ENCODE measurements around the gene DMAC1.

Gene DMAC1

DNA sequence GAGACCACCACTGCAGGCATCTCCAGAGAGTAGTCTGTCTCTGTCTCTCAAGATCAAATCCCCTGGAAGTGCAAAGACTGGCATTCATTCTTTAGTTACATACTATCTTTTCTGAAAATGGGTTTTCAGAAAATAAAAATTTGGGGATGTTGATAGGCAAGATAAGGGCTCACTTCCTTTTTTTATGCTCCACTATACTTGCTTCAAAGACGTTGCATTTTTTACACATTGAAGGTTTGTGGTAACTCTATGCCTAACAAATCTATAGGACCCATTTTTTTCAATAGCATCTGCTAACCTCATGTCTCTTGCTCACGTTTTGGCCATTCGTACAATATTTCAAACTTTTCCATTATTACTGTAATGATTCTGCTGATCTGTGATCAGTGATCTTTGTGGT lies 37.0 kb downstream of the DMAC1 start:
- Mint-ChIP-seq H3K4me3 (no peak overlapping the region), H3K27ac (no peak overlapping the region), H3K27me3 (ENCODE audit: low read depth) (no peaks in the 10 kb centered on the region), H3K36me3 (ENCODE audit: low read depth) (peaks cover 12% of the 10 kb centered on the region), H3K9me3 (peaks cover 18% of the 10 kb centered on the region), H3K4me1 (peaks cover 11% of the 10 kb centered on the region)
- TF ChIP-seq, protein P1, sequence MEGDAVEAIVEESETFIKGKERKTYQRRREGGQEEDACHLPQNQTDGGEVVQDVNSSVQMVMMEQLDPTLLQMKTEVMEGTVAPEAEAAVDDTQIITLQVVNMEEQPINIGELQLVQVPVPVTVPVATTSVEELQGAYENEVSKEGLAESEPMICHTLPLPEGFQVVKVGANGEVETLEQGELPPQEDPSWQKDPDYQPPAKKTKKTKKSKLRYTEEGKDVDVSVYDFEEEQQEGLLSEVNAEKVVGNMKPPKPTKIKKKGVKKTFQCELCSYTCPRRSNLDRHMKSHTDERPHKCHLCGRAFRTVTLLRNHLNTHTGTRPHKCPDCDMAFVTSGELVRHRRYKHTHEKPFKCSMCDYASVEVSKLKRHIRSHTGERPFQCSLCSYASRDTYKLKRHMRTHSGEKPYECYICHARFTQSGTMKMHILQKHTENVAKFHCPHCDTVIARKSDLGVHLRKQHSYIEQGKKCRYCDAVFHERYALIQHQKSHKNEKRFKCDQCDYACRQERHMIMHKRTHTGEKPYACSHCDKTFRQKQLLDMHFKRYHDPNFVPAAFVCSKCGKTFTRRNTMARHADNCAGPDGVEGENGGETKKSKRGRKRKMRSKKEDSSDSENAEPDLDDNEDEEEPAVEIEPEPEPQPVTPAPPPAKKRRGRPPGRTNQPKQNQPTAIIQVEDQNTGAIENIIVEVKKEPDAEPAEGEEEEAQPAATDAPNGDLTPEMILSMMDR (IDR thresholded peaks at IDR 0.05; ENCODE audit: unreplicated experiment in 3 of 3): no peak

DNA sequence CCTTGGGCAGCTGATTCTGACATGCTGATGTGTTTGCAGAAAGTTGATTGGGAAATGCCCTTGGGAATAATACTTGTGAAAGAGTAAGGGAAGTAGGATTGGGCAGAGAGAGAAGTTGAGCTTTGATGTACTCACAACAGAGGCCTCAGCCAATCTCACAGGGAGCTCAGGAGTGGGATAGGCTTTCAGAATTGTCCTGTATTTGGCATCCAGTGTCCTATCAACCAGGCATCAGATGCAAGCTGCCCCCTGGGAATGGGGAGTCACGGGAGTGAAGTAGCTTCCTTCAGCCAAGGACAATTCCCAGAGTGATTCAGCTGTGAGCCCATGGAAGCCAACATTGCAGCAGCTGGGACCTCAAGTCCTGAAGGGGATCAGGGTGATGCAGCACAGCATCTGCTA lies 39.6 kb downstream of the DMAC1 start:
- H3K27me3 Mint-ChIP-seq (ENCODE audit: low read depth): no peaks in the 10 kb centered on the region
- H3K4me1 Mint-ChIP-seq: peaks cover 11% of the 10 kb centered on the region
- no peak overlapping the region for H3K27ac Mint-ChIP-seq
- TF ChIP-seq, protein P1 (IDR thresholded peaks at IDR 0.05; ENCODE audit: unreplicated experiment in 3 of 3): no peak
- peaks cover 7% of the 10 kb centered on the region for H3K9me3 Mint-ChIP-seq
- H3K4me3 Mint-ChIP-seq: no peak overlapping the region
- peaks cover 4% of the 10 kb centered on the region for H3K36me3 Mint-ChIP-seq (ENCODE audit: low read depth)

DNA sequence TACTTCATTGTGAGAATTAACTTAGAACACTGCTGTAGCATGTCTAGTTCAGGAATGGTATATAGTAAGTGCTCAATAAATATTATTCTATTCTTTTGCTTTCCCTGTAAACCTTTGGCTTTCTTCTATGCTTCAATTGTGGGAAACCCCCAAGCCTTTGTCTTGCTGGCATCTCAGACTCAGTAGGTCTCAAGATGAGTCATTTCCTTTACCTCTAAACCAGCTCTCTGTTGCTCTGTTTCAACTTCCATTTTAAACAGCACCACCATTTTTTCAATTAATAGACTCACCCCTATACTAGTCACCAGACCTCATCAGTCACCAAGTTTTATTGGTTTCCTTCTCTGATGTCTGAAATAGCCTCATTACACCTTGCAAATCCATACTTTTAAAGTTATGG lies 43.5 kb downstream of the DMAC1 start:
- Mint-ChIP-seq H3K36me3 (ENCODE audit: low read depth) (no peaks in the 10 kb centered on the region), H3K4me3 (no peak overlapping the region), H3K9me3 (no peaks in the 10 kb centered on the region), H3K27me3 (ENCODE audit: low read depth) (peaks cover 3% of the 10 kb centered on the region), H3K4me1 (peaks cover 6% of the 10 kb centered on the region), H3K27ac (no peak overlapping the region)
- TF ChIP-seq, protein P1 (IDR thresholded peaks at IDR 0.05; ENCODE audit: unreplicated experiment in 3 of 3): no peak

DNA sequence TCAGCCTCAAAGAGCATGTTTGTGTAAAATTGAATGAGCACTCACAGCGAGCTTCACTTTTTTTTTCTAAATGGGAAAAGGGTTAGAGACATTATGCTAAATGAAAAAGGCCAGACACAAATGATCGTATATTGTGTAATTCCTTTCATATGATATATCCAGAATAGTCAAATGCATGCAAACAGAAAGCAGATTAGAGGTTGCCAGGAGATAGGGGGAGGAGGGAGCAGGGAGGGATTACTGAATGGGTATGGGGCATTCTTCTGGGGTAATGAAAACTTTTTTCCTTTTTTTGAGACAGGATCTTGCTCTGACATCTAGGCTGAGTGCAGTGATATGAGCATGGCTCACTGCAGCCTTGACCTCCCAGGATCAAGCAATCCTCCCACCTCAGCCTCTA lies 47.1 kb downstream of the DMAC1 start:
- no peak overlapping the region for H3K4me3 Mint-ChIP-seq
- H3K27ac Mint-ChIP-seq: no peak overlapping the region
- H3K4me1 Mint-ChIP-seq: peaks cover 6% of the 10 kb centered on the region
- H3K36me3 Mint-ChIP-seq (ENCODE audit: low read depth): no peaks in the 10 kb centered on the region
- peaks cover 7% of the 10 kb centered on the region for H3K9me3 Mint-ChIP-seq
- H3K27me3 Mint-ChIP-seq (ENCODE audit: low read depth): peaks cover 3% of the 10 kb centered on the region
- TF ChIP-seq, protein P1 (IDR thresholded peaks at IDR 0.05; ENCODE audit: unreplicated experiment in 3 of 3): no peak

Measured in nephron (organoid).